Activated CD8-positive, alpha-beta memory T cell treated with anti-CD3 and anti-CD28 coated beads for 4 hours (primary cell): ENCODE data around the gene CTPS2.
"Not testable (repeated sequence)": the region's sequence is repeated elsewhere in the genome, so short reads cannot be mapped to it uniquely, and the experiment has no call there.

ENCODE experiments used
- DNase-seq, 2 donors: peaks; one replicate each; pipeline ENCODE4 v3.0.0-alpha.2; 2020; ENCODE audit warnings: low read depth in 2 of 2

Gene CTPS2, protein sequence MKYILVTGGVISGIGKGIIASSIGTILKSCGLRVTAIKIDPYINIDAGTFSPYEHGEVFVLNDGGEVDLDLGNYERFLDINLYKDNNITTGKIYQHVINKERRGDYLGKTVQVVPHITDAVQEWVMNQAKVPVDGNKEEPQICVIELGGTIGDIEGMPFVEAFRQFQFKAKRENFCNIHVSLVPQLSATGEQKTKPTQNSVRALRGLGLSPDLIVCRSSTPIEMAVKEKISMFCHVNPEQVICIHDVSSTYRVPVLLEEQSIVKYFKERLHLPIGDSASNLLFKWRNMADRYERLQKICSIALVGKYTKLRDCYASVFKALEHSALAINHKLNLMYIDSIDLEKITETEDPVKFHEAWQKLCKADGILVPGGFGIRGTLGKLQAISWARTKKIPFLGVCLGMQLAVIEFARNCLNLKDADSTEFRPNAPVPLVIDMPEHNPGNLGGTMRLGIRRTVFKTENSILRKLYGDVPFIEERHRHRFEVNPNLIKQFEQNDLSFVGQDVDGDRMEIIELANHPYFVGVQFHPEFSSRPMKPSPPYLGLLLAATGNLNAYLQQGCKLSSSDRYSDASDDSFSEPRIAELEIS

GRCh38 chrX:16712548-16713155, at the start of gene CTPS2:
Gene CTPS2 (minus strand): TSS chrX:16712669. CDS start chrX:16702902, 9,767 bp downstream.
- no peak for DNase-seq

DNA sequence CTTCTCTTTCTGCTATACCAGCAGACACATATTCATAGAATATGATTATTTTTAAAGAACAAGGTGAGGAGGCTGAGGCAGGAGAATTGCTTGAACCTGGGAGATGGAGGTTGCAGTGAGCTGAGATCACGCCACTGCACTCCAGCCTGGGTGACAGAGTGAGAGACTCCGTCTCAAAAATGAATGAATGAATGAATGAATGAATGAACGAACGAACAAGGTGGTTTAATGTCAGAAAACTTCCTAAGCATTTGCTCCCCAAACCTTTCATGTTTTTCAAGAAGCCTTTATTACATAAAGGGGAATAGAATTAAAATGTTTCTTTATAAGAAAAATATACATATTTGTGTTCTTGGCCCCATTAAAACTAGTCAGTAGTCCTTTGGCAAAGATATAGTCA, 49.0 kb upstream of the CTPS2 start:
- not testable (repeated sequence) for DNase-seq

- no peak for DNase-seq
Observed at GRCh38 chrX:16756724-16757123, 44.3 kb upstream of the CTPS2 start.

DNA sequence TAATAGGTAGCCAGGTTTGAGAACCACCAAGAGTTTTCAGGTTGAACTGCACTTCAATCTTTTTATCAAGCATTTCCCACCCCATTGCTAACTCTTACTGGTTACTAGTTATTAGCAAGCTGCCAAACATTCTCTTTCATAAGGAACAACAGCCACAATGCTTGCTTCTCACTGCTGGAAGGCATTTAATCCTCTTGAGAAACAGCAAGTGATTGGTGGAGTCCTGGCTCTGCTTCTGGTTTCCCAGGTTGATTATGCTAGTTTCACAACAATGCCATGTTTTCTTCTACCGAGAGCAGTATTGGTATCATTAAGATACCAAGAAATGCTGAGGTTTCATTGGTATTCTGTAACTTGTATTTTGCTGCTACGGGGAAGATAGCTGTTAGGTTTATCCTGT, 41.5 kb upstream of the CTPS2 start:
- DNase-seq = no peak

GRCh38 chrX:16750136-16750535, 37.7 kb upstream of the CTPS2 start:
- no peak for DNase-seq

GRCh38 chrX:16748425-16748824, 36.0 kb upstream of the CTPS2 start:
- no peak for DNase-seq

GRCh38 chrX:16745659-16746058, 33.2 kb upstream of the CTPS2 start:
- DNase-seq = no peak

GRCh38 chrX:16745102-16745501, 32.6 kb upstream of the CTPS2 start:
- no peak for DNase-seq

GRCh38 chrX:16743604-16744325, 31.3 kb upstream of the CTPS2 start:
- no peak for DNase-seq

- DNase-seq = no peak
Observed at GRCh38 chrX:16739574-16739973, 27.1 kb upstream of the CTPS2 start.

- DNase-seq = no peak
Observed at GRCh38 chrX:16737024-16737423, 24.6 kb upstream of the CTPS2 start.

DNA sequence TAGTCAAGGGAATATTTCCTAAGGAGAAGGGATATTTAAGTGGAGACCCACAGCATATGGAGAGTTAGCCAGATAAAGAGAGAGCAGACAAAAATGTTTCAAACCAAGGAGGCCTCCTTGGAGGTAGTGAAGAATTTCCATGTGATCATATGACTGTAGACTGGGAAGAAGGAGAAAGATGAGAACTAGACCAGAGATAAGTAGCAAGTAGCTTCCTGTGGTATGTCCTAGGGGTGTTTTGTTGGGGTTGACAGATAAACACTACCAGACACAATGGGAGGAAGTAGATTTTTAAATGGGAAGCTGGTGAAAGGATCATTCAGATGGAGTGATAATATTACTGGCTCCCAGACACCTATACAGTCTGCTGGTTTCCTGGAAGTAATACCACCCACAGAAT, 20.5 kb upstream of the CTPS2 start:
- no peak for DNase-seq

DNA sequence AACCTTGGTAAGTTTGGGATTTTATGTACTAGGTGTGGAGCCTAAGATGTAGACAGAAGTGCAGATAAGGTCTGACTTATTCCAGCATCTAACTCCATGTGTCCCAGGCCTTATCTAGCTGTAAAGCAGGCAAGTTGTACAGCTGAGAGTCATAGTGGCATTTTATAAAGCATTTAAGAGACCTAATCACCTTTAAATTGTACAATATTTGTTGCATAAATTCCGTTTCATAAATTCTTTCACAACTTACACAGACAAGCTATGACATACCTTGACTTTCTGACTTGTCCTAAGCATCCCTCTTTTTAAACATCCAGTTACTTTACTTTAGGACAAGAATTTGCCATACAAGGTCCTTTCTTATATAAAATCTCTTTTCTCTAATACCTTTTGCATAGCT, 18.0 kb upstream of the CTPS2 start:
- DNase-seq = no peak

GRCh38 chrX:16727637-16728036, 15.2 kb upstream of the CTPS2 start:
- DNase-seq = no peak

GRCh38 chrX:16726347-16726988, 14.0 kb upstream of the CTPS2 start:
- DNase-seq = not testable (repeated sequence)

GRCh38 chrX:16725072-16725471, 12.6 kb upstream of the CTPS2 start:
- DNase-seq = no peak

GRCh38 chrX:16722481-16722880, 10.0 kb upstream of the CTPS2 start:
- no peak for DNase-seq

- DNase-seq = peak; percentile 78 to 96
Observed at GRCh38 chrX:16719334-16720084, 7.0 kb upstream of the CTPS2 start, which contains the start of gene SYAP1. Gene SYAP1 (plus strand): TSS chrX:16719612. CDS start chrX:16719725, 113 bp downstream.

DNA sequence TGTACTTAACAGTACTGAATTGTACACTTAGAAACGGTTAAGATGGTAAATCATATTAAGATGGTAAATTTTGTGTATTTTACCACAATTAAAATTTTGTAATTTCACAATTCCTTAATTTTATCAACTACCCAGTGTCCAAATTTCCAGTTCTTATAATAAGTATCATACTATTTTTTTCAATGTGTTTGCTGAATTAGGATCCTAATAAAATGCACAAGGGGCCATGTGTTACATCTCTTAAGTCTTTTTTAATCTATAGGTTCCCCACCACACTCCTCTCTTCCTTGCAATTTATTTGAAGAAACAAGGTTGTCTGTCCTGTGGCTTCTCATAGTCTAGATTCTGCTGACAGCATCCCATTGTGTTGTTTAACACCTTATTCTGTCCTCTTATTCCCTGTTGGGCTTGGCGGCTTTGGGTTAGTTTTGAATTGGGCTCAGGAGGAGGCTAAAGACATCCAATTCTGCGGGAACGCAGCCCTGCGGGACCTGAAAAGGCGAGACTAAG, 6.4 kb upstream of the CTPS2 start:
- no peak for DNase-seq

DNA sequence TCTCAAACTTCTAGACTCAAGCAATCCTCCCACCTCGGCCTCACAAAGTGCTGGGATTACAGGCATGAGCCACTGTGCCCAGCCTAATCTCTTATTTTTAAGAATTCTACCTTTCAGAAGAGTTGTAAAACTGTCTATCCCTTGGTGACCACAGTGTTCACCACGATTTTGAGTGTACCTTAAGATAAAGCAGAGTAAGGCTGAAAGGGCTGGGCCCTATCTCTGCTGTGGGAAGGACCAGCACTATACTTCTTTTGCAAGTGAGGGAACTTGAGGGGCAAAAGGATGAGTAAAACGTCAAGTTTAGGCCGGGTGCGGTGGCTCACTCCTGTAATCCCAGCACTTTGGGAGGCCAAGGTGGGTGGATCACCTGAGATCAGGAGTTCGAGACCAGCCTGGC, 4.0 kb upstream of the CTPS2 start:
- not testable (repeated sequence) for DNase-seq

DNA sequence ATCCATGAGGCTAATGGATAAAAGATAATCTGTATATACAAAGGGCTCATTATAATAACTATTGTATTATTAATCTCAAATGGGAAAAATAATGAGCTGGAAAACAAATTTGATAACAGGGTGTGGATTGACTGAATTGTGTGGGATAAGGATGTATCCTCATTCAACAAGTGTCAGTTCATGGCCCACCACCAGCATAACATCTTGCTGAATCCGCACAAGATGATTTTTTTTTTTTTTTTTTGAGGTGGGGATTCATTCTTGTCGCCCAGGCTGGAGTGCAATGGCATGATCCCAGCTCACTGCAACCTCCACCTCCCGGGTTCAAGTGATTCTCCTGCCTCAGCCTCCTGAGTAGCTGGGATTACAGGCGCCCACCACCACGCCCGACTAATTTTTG, 3.2 kb upstream of the CTPS2 start:
- DNase-seq = not testable (repeated sequence)
